WTC11 (cell line): ENCODE data around the gene ATP5PB. TPM values are rescaled to one million over a fixed set of nuclear protein-coding genes. Genes with fewer than 3 reads are reported as not detected.

ENCODE experiments used
- ATAC-seq: fragments of 200-7000 bp; cut with Tn5 transposase; 2 replicates; pipeline ENCODE4 v1.10.0; 2021; ENCODE audit warnings: mild to moderate bottlenecking, moderate library complexity
- CTCF ChIA-PET: fragments of 300-600 bp; sonication (Branson Sonifier 250); formaldehyde crosslinking; loops from one replicate; lab custom pipeline; 2021; ENCODE audit warnings: antibody characterized with exemption; lab: Charles Lee
- POLR2A ChIA-PET: fragments of 350-600 bp; sonication (Branson Sonifier 250); formaldehyde crosslinking; loops from one replicate; lab custom pipeline; 2021; ENCODE audit warnings: antibody characterized with exemption; lab: Charles Lee
- DNase-seq: peaks from one replicate; pipeline ENCODE4 v3.0.0; 2021; ENCODE audit warnings: low spot score
- H3K27ac Mint-ChIP-seq: 2 replicates; pipeline ENCODE4 v1.8.0; 2021; ENCODE audit warnings: mixed read lengths
- H3K27me3 Mint-ChIP-seq: 2 replicates; pipeline ENCODE4 v1.8.0; 2021; ENCODE audit warnings: low read depth, mild to moderate bottlenecking, moderate library complexity, mixed read lengths
- H3K36me3 Mint-ChIP-seq: 2 replicates; pipeline ENCODE4 v1.8.0; 2021; ENCODE audit warnings: mixed read lengths
- H3K4me1 Mint-ChIP-seq: 2 replicates; pipeline ENCODE4 v1.8.0; 2022; ENCODE audit warnings: mixed read lengths
- H3K4me3 Mint-ChIP-seq: 2 replicates; pipeline ENCODE4 v1.8.0; 2021; ENCODE audit warnings: mild to moderate bottlenecking, moderate library complexity, mixed read lengths
- H3K9me3 Mint-ChIP-seq: 2 replicates; pipeline ENCODE4 v1.8.0; 2021; ENCODE audit warnings: mixed read lengths
- AFF4 ChIP-seq: sonication (generic); formaldehyde crosslinking; IDR thresholded peaks from 2 replicates; pipeline ENCODE4 v1.8.1; 2023; ENCODE audit warnings: mild to moderate bottlenecking, missing genetic modification reagents, borderline replicate concordance
- AR ChIP-seq: fragments of 250-450 bp; sonication (Bioruptor Pico); IDR thresholded peaks from 2 replicates; pipeline ENCODE4 v1.9.0; 2021; ENCODE audit warnings: mild to moderate bottlenecking
- ATF1 ChIP-seq: sonication (generic); formaldehyde crosslinking; IDR thresholded peaks from 2 replicates; pipeline ENCODE4 v1.8.1; 2023; ENCODE audit warnings: mild to moderate bottlenecking, moderate library complexity, missing genetic modification reagents
- ATF2 ChIP-seq: sonication (generic); formaldehyde crosslinking; IDR thresholded peaks from 2 replicates; pipeline ENCODE4 v1.8.1; 2022; ENCODE audit warnings: low read depth, missing genetic modification reagents, borderline replicate concordance
- CDX4 ChIP-seq: fragments of 250-450 bp; sonication (Bioruptor Pico); IDR thresholded peaks from 2 replicates; pipeline ENCODE4 v1.9.0; 2021; ENCODE audit warnings: moderate library complexity, mild to moderate bottlenecking, inconsistent platforms, borderline replicate concordance
- CTCF ChIP-seq: fragments of 200-600 bp; IDR thresholded peaks from 2 replicates; pipeline ENCODE4 v1.8.0; 2022; ENCODE audit warnings: antibody characterized with exemption
- EMX1 ChIP-seq: fragments of 250-450 bp; sonication (Bioruptor Pico); IDR thresholded peaks from 2 replicates; pipeline ENCODE4 v1.8.0; 2021; ENCODE audit warnings: mild to moderate bottlenecking
- ESRRA ChIP-seq: sonication (generic); formaldehyde crosslinking; IDR thresholded peaks from 2 replicates; pipeline ENCODE4 v1.8.1; 2022; ENCODE audit warnings: mild to moderate bottlenecking, missing genetic modification reagents, borderline replicate concordance
- GRHL2 ChIP-seq: fragments of 250-450 bp; sonication (Bioruptor Pico); IDR thresholded peaks from 2 replicates; pipeline ENCODE4 v1.8.0; 2022; ENCODE audit warnings: mild to moderate bottlenecking, moderate library complexity; ENCODE audit not compliant: insufficient replicate concordance, severe bottlenecking
- HMGA2 ChIP-seq: fragments of 250-450 bp; sonication (Bioruptor Pico); IDR thresholded peaks from 2 replicates; pipeline ENCODE4 v1.4.0; 2021; ENCODE audit warnings: mild to moderate bottlenecking, moderate library complexity
- ZBTB21 ChIP-seq: sonication (generic); formaldehyde crosslinking; IDR thresholded peaks from 2 replicates; pipeline ENCODE4 v1.8.1; 2023; ENCODE audit warnings: mild to moderate bottlenecking, missing genetic modification reagents, borderline replicate concordance
- ZNF263 ChIP-seq: sonication (generic); formaldehyde crosslinking; IDR thresholded peaks from 2 replicates; pipeline ENCODE4 v1.8.1; 2022; ENCODE audit warnings: low read depth, mild to moderate bottlenecking, moderate library complexity, missing genetic modification reagents
- ZNF281 ChIP-seq: sonication (generic); formaldehyde crosslinking; IDR thresholded peaks from 2 replicates; pipeline ENCODE4 v1.8.0; 2023; ENCODE audit warnings: mild to moderate bottlenecking, missing genetic modification reagents
- total RNA-seq: library from RNA; stranded (reverse); gene quantifications from 3 replicates; pipeline ENCODE4 v1.2.3, GENCODE V29; 2021

ATP5PB gene
- total RNA-seq, 1 experiment from 2014 or later = 284 TPM

- H3K4me3 Mint-ChIP-seq = no peak overlapping the region
- POLR2A ChIA-PET = no interaction called here
Observed at GRCh38 chr1:111476214-111476613, 26.9 kb downstream of the ATP5PB start.

More at GRCh38 chr1:111476214-111476613, 26.9 kb downstream of the ATP5PB start:
- H3K9me3 Mint-ChIP-seq = no peaks in the 10 kb centered on the region
- H3K36me3 Mint-ChIP-seq = no peaks in the 10 kb centered on the region
- H3K27me3 Mint-ChIP-seq = no peaks in the 10 kb centered on the region
- no peak overlapping the region for H3K27ac Mint-ChIP-seq
- DNase-seq (no peak), ATAC-seq (no peak)
- CTCF ChIA-PET = no interaction called here
- TF ChIP-seq ZNF263 (no peak), CDX4 (CRISPR knock-in tag) (no peak), AR (CRISPR knock-in tag) (no peak), ATF2 (CRISPR knock-in tag) (no peak), CTCF (no peak), EMX1 (CRISPR knock-in tag) (no peak), ATF1 (CRISPR knock-in tag) (no peak), ESRRA (no peak), ZNF281 (CRISPR knock-in tag) (no peak), HMGA2 (CRISPR knock-in tag) (no peak), ZBTB21 (CRISPR knock-in tag) (no peak), AFF4 (CRISPR knock-in tag) (no peak), GRHL2 (CRISPR knock-in tag) (no peak)
- 0 out of 2 replicates have a peak, but pooled peaks cover 2% of the 10 kb centered on the region for H3K4me1 Mint-ChIP-seq
